ENCODE data around the gene CPNE2. TPM values are rescaled to one million over a fixed set of nuclear protein-coding genes. Genes with fewer than 3 reads are reported as not detected.
A peak's percentile ranks its signal among the peaks of the same experiment; 100 is the strongest.

The CPNE2 gene
- total and polyA plus RNA-seq, 10 of the 15 experiments (the other 5 are each of a cell fraction or from before 2014, with no cell fraction given), result 3.1 to 22.1 (median 9.9) TPM

DNA sequence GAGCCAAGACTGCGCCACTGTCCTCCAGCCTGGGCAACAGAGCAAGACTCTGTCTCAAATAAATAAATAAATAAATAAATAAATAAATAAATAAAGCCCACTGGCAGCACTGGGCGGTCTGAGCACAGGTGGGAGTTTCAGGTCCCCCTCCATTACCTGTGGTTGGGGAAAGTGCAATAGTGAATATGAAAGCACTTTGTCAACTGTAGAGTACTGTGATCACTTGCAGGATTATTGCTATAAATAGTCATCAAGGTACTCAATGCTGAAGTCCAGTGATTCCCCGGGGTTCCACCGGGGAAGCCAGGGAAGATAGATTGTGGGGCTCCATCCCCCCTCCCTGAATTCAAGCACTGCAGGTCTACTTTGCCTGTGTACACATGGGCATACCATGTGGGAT is 42.7 kb upstream of the CPNE2 start (continued):
- TF ChIP-seq TCF12 (IDR thresholded peaks at IDR 0.05; ENCODE audit: low read depth, low read length), result peak; percentile 86
- TF ChIP-seq KAT2A (conservative IDR thresholded peaks at IDR 0.05; ENCODE audit: control insufficient read depth, low read depth, low read length), result no peak
- TF ChIP-seq SUPT20H (IDR thresholded peaks at IDR 0.05; ENCODE audit: borderline replicate concordance, control insufficient read depth, low read depth, low read length), result no peak
- TF ChIP-seq, protein P1, sequence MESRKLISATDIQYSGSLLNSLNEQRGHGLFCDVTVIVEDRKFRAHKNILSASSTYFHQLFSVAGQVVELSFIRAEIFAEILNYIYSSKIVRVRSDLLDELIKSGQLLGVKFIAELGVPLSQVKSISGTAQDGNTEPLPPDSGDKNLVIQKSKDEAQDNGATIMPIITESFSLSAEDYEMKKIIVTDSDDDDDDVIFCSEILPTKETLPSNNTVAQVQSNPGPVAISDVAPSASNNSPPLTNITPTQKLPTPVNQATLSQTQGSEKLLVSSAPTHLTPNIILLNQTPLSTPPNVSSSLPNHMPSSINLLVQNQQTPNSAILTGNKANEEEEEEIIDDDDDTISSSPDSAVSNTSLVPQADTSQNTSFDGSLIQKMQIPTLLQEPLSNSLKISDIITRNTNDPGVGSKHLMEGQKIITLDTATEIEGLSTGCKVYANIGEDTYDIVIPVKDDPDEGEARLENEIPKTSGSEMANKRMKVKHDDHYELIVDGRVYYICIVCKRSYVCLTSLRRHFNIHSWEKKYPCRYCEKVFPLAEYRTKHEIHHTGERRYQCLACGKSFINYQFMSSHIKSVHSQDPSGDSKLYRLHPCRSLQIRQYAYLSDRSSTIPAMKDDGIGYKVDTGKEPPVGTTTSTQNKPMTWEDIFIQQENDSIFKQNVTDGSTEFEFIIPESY (IDR thresholded peaks at IDR 0.05), result no peak
- TF ChIP-seq ZNF384 (IDR thresholded peaks at IDR 0.05; ENCODE audit: borderline replicate concordance, low read depth, low read length), result no peak
- TF ChIP-seq BHLHE40 (IDR thresholded peaks at IDR 0.05; ENCODE audit: borderline replicate concordance in 1 of 2, low read depth in 2 of 2, low read length in 1 of 2), result peak; percentile 33; a peak in 2 of 4 replicates
- TF ChIP-seq, protein P2, sequence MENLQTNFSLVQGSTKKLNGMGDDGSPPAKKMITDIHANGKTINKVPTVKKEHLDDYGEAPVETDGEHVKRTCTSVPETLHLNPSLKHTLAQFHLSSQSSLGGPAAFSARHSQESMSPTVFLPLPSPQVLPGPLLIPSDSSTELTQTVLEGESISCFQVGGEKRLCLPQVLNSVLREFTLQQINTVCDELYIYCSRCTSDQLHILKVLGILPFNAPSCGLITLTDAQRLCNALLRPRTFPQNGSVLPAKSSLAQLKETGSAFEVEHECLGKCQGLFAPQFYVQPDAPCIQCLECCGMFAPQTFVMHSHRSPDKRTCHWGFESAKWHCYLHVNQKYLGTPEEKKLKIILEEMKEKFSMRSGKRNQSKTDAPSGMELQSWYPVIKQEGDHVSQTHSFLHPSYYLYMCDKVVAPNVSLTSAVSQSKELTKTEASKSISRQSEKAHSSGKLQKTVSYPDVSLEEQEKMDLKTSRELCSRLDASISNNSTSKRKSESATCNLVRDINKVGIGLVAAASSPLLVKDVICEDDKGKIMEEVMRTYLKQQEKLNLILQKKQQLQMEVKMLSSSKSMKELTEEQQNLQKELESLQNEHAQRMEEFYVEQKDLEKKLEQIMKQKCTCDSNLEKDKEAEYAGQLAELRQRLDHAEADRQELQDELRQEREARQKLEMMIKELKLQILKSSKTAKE (IDR thresholded peaks at IDR 0.05; ENCODE audit: low read depth, poor library complexity, severe bottlenecking), result peak; percentile 74
- TF ChIP-seq LARP7 (IDR thresholded peaks at IDR 0.05), result no peak
- TF ChIP-seq, protein P3, sequence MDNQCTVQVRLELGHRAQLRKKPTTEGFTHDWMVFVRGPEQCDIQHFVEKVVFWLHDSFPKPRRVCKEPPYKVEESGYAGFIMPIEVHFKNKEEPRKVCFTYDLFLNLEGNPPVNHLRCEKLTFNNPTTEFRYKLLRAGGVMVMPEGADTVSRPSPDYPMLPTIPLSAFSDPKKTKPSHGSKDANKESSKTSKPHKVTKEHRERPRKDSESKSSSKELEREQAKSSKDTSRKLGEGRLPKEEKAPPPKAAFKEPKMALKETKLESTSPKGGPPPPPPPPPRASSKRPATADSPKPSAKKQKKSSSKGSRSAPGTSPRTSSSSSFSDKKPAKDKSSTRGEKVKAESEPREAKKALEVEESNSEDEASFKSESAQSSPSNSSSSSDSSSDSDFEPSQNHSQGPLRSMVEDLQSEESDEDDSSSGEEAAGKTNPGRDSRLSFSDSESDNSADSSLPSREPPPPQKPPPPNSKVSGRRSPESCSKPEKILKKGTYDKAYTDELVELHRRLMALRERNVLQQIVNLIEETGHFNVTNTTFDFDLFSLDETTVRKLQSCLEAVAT (IDR thresholded peaks at IDR 0.05), result no peak
- no peak for TF ChIP-seq ZNF274 (IDR thresholded peaks at IDR 0.05; ENCODE audit: insufficient read depth, insufficient read length)
- no peak for TF ChIP-seq FOS (IDR thresholded peaks at IDR 0.05; ENCODE audit: borderline replicate concordance, extremely low read depth, insufficient read length)
- TF ChIP-seq ASH2L (IDR thresholded peaks at IDR 0.05; ENCODE audit: borderline replicate concordance, low read depth), result no peak
- TF ChIP-seq CHD4 (IDR thresholded peaks at IDR 0.05), result no peak
- TF ChIP-seq WRNIP1 (IDR thresholded peaks at IDR 0.05; ENCODE audit: borderline replicate concordance, low read depth, low read length), result no peak
- TF ChIP-seq JUNB (IDR thresholded peaks at IDR 0.05), result peak; percentile 94
- TF ChIP-seq, protein P4, sequence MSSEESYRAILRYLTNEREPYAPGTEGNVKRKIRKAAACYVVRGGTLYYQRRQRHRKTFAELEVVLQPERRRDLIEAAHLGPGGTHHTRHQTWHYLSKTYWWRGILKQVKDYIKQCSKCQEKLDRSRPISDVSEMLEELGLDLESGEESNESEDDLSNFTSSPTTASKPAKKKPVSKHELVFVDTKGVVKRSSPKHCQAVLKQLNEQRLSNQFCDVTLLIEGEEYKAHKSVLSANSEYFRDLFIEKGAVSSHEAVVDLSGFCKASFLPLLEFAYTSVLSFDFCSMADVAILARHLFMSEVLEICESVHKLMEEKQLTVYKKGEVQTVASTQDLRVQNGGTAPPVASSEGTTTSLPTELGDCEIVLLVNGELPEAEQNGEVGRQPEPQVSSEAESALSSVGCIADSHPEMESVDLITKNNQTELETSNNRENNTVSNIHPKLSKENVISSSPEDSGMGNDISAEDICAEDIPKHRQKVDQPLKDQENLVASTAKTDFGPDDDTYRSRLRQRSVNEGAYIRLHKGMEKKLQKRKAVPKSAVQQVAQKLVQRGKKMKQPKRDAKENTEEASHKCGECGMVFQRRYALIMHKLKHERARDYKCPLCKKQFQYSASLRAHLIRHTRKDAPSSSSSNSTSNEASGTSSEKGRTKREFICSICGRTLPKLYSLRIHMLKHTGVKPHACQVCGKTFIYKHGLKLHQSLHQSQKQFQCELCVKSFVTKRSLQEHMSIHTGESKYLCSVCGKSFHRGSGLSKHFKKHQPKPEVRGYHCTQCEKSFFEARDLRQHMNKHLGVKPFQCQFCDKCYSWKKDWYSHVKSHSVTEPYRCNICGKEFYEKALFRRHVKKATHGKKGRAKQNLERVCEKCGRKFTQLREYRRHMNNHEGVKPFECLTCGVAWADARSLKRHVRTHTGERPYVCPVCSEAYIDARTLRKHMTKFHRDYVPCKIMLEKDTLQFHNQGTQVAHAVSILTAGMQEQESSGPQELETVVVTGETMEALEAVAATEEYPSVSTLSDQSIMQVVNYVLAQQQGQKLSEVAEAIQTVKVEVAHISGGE (CRISPR knock-in tag; IDR thresholded peaks at IDR 0.05), result no peak
- no peak for TF ChIP-seq CHD1 (IDR thresholded peaks at IDR 0.05; ENCODE audit: low read depth, low read length)
- TF ChIP-seq RELA (IDR thresholded peaks at IDR 0.05; ENCODE audit: borderline replicate concordance, partially characterized antibody), result peak; percentile 74
- TF ChIP-seq SRF (IDR thresholded peaks at IDR 0.05; ENCODE audit: low read depth in 2 of 2, low read length in 2 of 2), result peak in 1 of 2 experiments; percentile 54; a peak in 1 of 4 replicates
- 0 out of 2 replicates have a peak, but pooled peaks have one; percentile 23 for TF ChIP-seq TAF1 (IDR thresholded peaks at IDR 0.05; ENCODE audit: borderline replicate concordance, low read depth, low read length)
- TF ChIP-seq BRCA1 (IDR thresholded peaks at IDR 0.05; ENCODE audit: low read depth, low read length), result no peak
- TF ChIP-seq POU2F2 (IDR thresholded peaks at IDR 0.05; ENCODE audit: borderline replicate concordance, low read depth, low read length), result peak; percentile 63; the same call in 1 of the 3 replicates
- peak; percentile 79 for TF ChIP-seq CREM (IDR thresholded peaks at IDR 0.05; ENCODE audit: low read depth)
